Peyer's patch (tissue), 4 donors: Measurements from ENCODE around the gene JAZF1. TPM values are rescaled to one million over a fixed set of nuclear protein-coding genes. Genes with fewer than 3 reads are reported as not detected.

Experiments used
- DNase-seq, 3 donors: peaks; one replicate each; pipeline ENCODE4 v3.0.0-alpha.2; 2017 to 2019
- H3K27ac ChIP-seq, 4 donors: fragments of 200-600 bp; sonication (generic); one replicate each; pipeline ENCODE4 v1.5.1; 2016 to 2019
- H3K27me3 ChIP-seq, 2 donors: fragments of 200-600 bp; sonication (generic); one replicate each; pipeline ENCODE4 v1.5.1; 2019
- H3K36me3 ChIP-seq, 3 donors: fragments of 200-600 bp; sonication (generic); one replicate each; pipeline ENCODE4 v1.5.1; 2016 to 2019
- H3K4me1 ChIP-seq, 4 donors: fragments of 200-600 bp; sonication (generic); one replicate each; pipeline ENCODE4 v1.5.1; 2016 to 2019
- H3K4me3 ChIP-seq, 4 donors: fragments of 200-600 bp; sonication (generic); 1 replicate in 3 of 4; 2 replicates in 1 of 4; pipeline ENCODE4 v1.5.1; 2016 to 2019; ENCODE audit warnings: mild to moderate bottlenecking in 1 of 4
- H3K9me3 ChIP-seq, 4 donors: fragments of 200-600 bp; sonication (generic); one replicate each; pipeline ENCODE4 v1.5.1; 2016 to 2019; ENCODE audit warnings: mild to moderate bottlenecking in 1 of 4
- POLR2A ChIP-seq, 2 donors: fragments of 450-650 bp; IDR thresholded peaks; one replicate each; pipeline ENCODE4 v1.5.1; 2017; ENCODE audit warnings: antibody characterized with exemption in 2 of 2, mild to moderate bottlenecking in 2 of 2, moderate library complexity in 2 of 2
- total RNA-seq, 4 donors: library from RNA; depleted of rRNA; stranded (reverse); fragments of >200 nt; gene quantifications; one replicate each; pipeline ENCODE4 v1.1.0, GENCODE V29; 2016
- TF ChIP-seq, protein P1 (sequence below), 6 experiments: fragments of 450-650 bp in 4 of 6; fragments of 200-600 bp in 2 of 6; sonication (generic) in 1 of 6; IDR thresholded peaks; one replicate each; pipeline ENCODE4 v1.5.1; 2017 to 2019; ENCODE audit warnings: antibody characterized with exemption in 6 of 6, mild to moderate bottlenecking in 3 of 6, moderate library complexity in 1 of 6

JAZF1 gene
- total RNA-seq, 4 donors from 2014 or later: 1.9 to 15.7 (median 2.6) TPM

DNA sequence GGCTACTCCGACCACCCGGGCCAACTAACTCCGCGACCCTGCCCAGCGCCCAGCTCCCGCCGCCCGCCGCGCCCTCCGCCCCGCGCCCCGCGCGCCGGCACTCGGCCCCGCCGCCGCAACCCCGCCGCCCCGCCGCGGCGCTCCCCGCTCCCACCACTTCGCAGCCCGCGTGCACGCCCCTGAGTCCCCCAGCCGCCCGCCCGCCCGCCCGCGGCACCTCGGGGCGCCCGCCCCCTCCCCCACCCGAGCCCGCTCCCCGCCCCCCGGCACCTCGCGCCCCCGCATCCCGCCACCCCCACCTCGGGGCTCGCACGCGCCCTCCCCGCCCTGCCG lies 598 bp downstream of the JAZF1 start:
- peak overlapping the region; percentile 70 to 91 (median 83) for H3K27ac ChIP-seq
- no peaks in the 10 kb centered on the region for H3K9me3 ChIP-seq
- peak overlapping the region; percentile 82 to 88 (median 84) for H3K4me3 ChIP-seq
- H3K36me3 ChIP-seq: no peaks in the 10 kb centered on the region
- H3K4me1 ChIP-seq: peaks cover 0 to 9% (median 2%) of the 10 kb centered on the region in 4 donors
- no peaks in the 10 kb centered on the region for H3K27me3 ChIP-seq
- TF ChIP-seq, protein P1, sequence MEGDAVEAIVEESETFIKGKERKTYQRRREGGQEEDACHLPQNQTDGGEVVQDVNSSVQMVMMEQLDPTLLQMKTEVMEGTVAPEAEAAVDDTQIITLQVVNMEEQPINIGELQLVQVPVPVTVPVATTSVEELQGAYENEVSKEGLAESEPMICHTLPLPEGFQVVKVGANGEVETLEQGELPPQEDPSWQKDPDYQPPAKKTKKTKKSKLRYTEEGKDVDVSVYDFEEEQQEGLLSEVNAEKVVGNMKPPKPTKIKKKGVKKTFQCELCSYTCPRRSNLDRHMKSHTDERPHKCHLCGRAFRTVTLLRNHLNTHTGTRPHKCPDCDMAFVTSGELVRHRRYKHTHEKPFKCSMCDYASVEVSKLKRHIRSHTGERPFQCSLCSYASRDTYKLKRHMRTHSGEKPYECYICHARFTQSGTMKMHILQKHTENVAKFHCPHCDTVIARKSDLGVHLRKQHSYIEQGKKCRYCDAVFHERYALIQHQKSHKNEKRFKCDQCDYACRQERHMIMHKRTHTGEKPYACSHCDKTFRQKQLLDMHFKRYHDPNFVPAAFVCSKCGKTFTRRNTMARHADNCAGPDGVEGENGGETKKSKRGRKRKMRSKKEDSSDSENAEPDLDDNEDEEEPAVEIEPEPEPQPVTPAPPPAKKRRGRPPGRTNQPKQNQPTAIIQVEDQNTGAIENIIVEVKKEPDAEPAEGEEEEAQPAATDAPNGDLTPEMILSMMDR (IDR thresholded peaks at IDR 0.05): no peak
- TF ChIP-seq POLR2A (IDR thresholded peaks at IDR 0.05): no peak
- no peak for DNase-seq

DNA sequence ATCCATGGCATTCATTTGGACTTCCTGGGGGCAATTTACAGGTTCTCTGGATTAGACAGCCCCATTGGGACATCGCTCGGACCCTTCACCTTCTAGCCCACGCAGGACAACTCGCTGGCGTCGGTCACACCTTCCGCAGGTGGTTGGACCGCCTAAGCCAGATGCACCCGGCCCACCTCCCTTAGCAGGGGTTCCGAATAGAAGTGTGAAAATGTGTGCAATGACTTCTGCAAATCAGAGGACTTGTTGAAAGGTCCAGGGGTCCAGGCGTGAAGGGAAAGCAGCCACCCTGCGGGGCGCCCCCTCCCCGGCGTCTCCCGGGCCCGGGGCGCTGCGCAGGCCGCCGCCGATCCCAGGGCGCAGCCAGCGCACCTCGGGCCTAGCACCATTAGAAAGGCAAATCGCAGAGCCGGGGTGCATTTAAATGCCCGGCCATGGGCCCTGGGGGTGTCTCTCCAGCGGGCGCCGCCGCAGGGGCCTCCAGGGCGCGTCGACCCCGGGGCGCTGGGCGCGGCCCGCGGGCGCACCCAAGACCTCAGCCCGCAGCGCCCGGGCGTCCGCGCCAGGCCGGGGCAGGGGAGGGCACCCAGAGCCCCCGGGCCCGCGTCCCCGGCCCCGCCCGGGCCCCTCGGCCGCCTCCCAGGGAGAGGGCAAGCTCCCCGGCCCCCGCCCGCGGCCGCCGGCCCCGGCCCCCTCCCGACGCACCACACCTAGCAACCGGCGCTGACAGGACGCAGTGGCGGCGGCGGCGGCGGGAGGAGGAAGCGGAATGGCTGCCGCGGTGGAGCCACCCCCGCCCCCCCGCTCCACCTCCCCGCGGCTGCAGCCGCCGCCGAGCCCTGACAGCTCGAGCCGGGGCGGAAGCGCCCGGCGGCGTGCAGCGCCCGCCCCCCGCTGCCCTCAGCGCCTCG lies 1.2 kb downstream of the JAZF1 start:
- peaks cover 0 to 9% (median 2%) of the 10 kb centered on the region in 4 donors for H3K4me1 ChIP-seq
- H3K4me3 ChIP-seq: peak overlapping the region; percentile 82 to 88 (median 84)
- H3K36me3 ChIP-seq: no peaks in the 10 kb centered on the region
- DNase-seq: peak; percentile 78 to 89 (median 78)
- no peaks in the 10 kb centered on the region for H3K27me3 ChIP-seq
- H3K9me3 ChIP-seq: no peaks in the 10 kb centered on the region
- no peak for TF ChIP-seq POLR2A (IDR thresholded peaks at IDR 0.05)
- TF ChIP-seq, protein P1 (IDR thresholded peaks at IDR 0.05): no peak
- peak overlapping the region; percentile 51 to 91 (median 83) for H3K27ac ChIP-seq

DNA sequence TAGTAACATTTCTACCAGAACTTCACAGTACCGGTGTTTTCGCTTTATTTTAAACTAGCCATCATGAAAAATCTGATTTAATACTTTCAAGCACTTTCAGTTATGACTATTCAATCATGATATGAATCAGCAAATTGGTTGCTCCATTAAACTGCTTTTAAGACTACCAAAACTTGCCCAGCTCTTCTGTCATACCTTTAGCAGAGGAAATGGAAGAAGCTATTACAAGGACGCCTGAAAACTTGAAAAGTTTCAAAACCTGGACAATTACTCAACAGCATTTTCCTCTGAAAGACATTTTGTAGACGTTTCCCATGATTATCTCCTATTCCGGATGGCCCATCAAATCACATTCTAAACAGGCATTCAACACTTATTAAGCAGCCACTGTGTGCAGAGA lies 2.0 kb downstream of the JAZF1 start:
- no peak for DNase-seq
- no peak for TF ChIP-seq POLR2A (IDR thresholded peaks at IDR 0.05)
- TF ChIP-seq, protein P1 (IDR thresholded peaks at IDR 0.05): no peak
- Histone ChIP-seq H3K27ac (peak overlapping the region in 2 of 4 donors; percentile 15 to 91), H3K9me3 (no peaks in the 10 kb centered on the region), H3K27me3 (no peaks in the 10 kb centered on the region), H3K36me3 (no peaks in the 10 kb centered on the region), H3K4me1 (peaks cover 0 to 9% (median 2%) of the 10 kb centered on the region in 4 donors), H3K4me3 (peak overlapping the region in 3 of 4 donors; percentile 82 to 88 (median 84))

DNA sequence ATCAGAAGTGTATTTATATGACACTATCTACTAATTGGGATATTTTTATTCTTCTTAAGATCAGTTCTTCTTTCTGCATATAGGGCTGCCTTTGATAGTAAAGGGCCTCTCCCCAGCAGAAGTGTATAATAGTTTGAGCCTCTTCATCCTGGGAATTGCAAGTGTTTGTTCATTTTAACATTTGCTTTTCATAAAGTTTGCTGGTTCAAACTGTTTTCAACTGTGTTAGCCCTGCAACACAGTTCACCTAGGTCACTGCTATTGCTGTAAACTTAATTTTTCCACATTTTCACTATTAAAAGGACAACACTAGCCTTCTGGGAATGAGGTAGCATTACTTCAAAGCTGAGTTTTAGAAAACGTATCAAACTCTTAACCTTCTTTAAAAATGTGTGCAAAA lies 2.8 kb downstream of the JAZF1 start:
- H3K9me3 ChIP-seq: no peaks in the 10 kb centered on the region
- no peak for DNase-seq
- H3K4me3 ChIP-seq: no peak overlapping the region
- TF ChIP-seq POLR2A (IDR thresholded peaks at IDR 0.05): no peak
- TF ChIP-seq, protein P1 (IDR thresholded peaks at IDR 0.05): no peak
- no peaks in the 10 kb centered on the region for H3K27me3 ChIP-seq
- H3K27ac ChIP-seq: no peak overlapping the region
- no peaks in the 10 kb centered on the region for H3K36me3 ChIP-seq
- peaks cover 0 to 9% (median 2%) of the 10 kb centered on the region in 4 donors for H3K4me1 ChIP-seq

DNA sequence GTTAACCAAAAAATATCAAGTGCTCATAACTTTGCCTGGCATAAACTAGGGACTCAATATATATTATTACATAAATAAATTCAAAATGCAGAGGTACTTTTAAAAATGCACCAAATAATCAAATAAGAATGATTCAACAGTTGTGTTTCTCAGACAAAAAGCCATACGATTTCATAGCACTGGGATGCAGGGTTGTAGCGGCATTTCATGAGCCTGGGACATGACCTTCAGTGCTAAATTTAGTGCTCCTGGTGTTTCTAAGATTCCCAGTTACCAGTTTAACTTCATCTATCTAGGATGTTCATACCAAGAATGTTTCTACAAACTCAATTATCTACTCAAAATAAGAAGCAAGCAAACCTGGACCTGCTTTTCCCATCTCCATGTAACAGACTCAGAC lies 4.0 kb downstream of the JAZF1 start:
- no peak overlapping the region for H3K27ac ChIP-seq
- TF ChIP-seq, protein P1 (IDR thresholded peaks at IDR 0.05): no peak
- no peak for TF ChIP-seq POLR2A (IDR thresholded peaks at IDR 0.05)
- H3K9me3 ChIP-seq: no peaks in the 10 kb centered on the region
- no peaks in the 10 kb centered on the region for H3K36me3 ChIP-seq
- no peak overlapping the region for H3K4me3 ChIP-seq
- no peaks in the 10 kb centered on the region for H3K27me3 ChIP-seq
- no peak for DNase-seq
- peaks cover 0 to 9% (median 2%) of the 10 kb centered on the region in 4 donors for H3K4me1 ChIP-seq
